B cell (primary cell): Measurements from ENCODE around the gene RNMT. TPM values are rescaled to one million over a fixed set of nuclear protein-coding genes. Genes with fewer than 3 reads are reported as not detected.
"Not testable (repeated sequence)": the region's sequence is repeated elsewhere in the genome, so short reads cannot be mapped to it uniquely, and the experiment has no call there.

Experiments
- ATAC-seq: fragments of 200-7000 bp; cut with Tn5 transposase; one replicate; pipeline ENCODE4 v1.10.0; 2021; ENCODE audit warnings: low read depth, mild to moderate bottlenecking, moderate number of reproducible peaks, moderate library complexity
- CTCF ChIA-PET: fragments of 350-600 bp; sonication (Branson Sonifier 250); formaldehyde crosslinking; loops from one replicate; lab custom pipeline; 2021; ENCODE audit warnings: antibody characterized with exemption, inconsistent platforms; lab: Charles Lee
- POLR2A ChIA-PET: fragments of 350-600 bp; sonication (Branson Sonifier 250); formaldehyde crosslinking; loops from one replicate; lab custom pipeline; 2021; ENCODE audit warnings: antibody characterized with exemption; lab: Charles Lee
- DNase-seq: peaks from one replicate; pipeline ENCODE4 v3.0.0; 2013
- H2AFZ ChIP-seq: 2 replicates; pipeline ENCODE4 v1.6.1; 2012; ENCODE audit warnings: mild to moderate bottlenecking, low read depth, low read length; ENCODE audit not compliant: insufficient read depth, poor library complexity, severe bottlenecking
- H3K27ac ChIP-seq, 2 donors: 1 replicate in 1 of 2; 2 replicates in 1 of 2; pipeline ENCODE4 v1.5.1; 2012 to 2013; ENCODE audit warnings: low read length in 2 of 2, mild to moderate bottlenecking in 2 of 2, moderate library complexity in 1 of 2
- H3K27me3 ChIP-seq, 4 experiments: fragments of 200-600 bp in 1 of 4; sonication (generic) in 1 of 4; replicated peaks in 1 of 4; 1 replicate in 2 of 4; 2 replicates in 2 of 4; pipeline versions ENCODE4 v1.6.1 to v1.7.0; 2013 to 2016; ENCODE audit warnings: low read length in 3 of 4, mild to moderate bottlenecking in 2 of 4, mixed read lengths in 1 of 4, moderate library complexity in 1 of 4; ENCODE audit not compliant: insufficient read depth in 4 of 4, control insufficient read depth in 3 of 4; ENCODE audit errors: control extremely low read depth in 1 of 4
- H3K36me3 ChIP-seq, 2 experiments: replicated peaks in 1 of 2; 1 replicate in 1 of 2; 2 replicates in 1 of 2; pipeline versions ENCODE4 v1.6.1 to v1.7.1; 2013; ENCODE audit warnings: low read length in 1 of 2; ENCODE audit not compliant: insufficient read depth in 2 of 2, control insufficient read depth in 1 of 2; ENCODE audit errors: control extremely low read depth in 1 of 2, extremely low read depth in 1 of 2
- H3K4me1 ChIP-seq, 2 donors: fragments of 200-600 bp in 1 of 2; sonication (generic) in 1 of 2; 1 replicate in 1 of 2; 2 replicates in 1 of 2; pipeline versions ENCODE4 v1.5.1 to v1.6.1; 2013 to 2017; ENCODE audit warnings: low read length in 2 of 2; ENCODE audit not compliant: control insufficient read depth in 2 of 2, insufficient read depth in 2 of 2
- H3K4me2 ChIP-seq: replicated peaks from 2 replicates; pipeline ENCODE3; 2012; ENCODE audit warnings: mild to moderate bottlenecking, low read depth, low read length; ENCODE audit not compliant: poor library complexity, severe bottlenecking
- H3K4me3 ChIP-seq, 5 experiments: fragments of 200-600 bp in 1 of 5; sonication (generic) in 1 of 5; 1 replicate in 3 of 5; 2 replicates in 2 of 5; pipeline versions ENCODE4 v1.5.1 to v1.7.0; 2011 to 2016; ENCODE audit warnings: low read length in 4 of 5, mild to moderate bottlenecking in 4 of 5, low read depth in 2 of 5, control low read depth in 1 of 5, moderate library complexity in 1 of 5; ENCODE audit not compliant: insufficient read depth in 1 of 5; ENCODE audit errors: control extremely low read depth in 1 of 5, extremely low read depth in 1 of 5
- H3K79me2 ChIP-seq: fragments of 200-600 bp; sonication (generic); one replicate; pipeline ENCODE4 v1.6.0; 2016; ENCODE audit warnings: low read length; ENCODE audit not compliant: control insufficient read depth, insufficient read depth
- H3K9ac ChIP-seq: fragments of 200-600 bp; sonication (generic); 2 replicates; pipeline ENCODE4 v1.6.1; 2017; ENCODE audit warnings: mild to moderate bottlenecking, low read length, moderate library complexity
- H3K9me3 ChIP-seq, 3 donors: one replicate each; pipeline versions ENCODE4 v1.6.1 to v1.7.1; 2013; ENCODE audit warnings: low read length in 2 of 3; ENCODE audit not compliant: control insufficient read depth in 2 of 3, insufficient read depth in 1 of 3; ENCODE audit errors: control extremely low read depth in 1 of 3
- H4K20me1 ChIP-seq: 2 replicates; pipeline ENCODE4 v1.6.0; 2012; ENCODE audit warnings: mild to moderate bottlenecking, low read length; ENCODE audit not compliant: insufficient read depth, control insufficient read depth, poor library complexity, severe bottlenecking
- H3K27ac Mint-ChIP-seq: one replicate; pipeline ENCODE4 v1.8.0; 2021; ENCODE audit warnings: mixed read lengths
- H3K27me3 Mint-ChIP-seq: one replicate; pipeline ENCODE4 v1.8.0; 2021; ENCODE audit warnings: mixed read lengths
- H3K4me1 Mint-ChIP-seq: one replicate; pipeline ENCODE4 v1.8.0; 2021; ENCODE audit warnings: mixed read lengths
- H3K4me3 Mint-ChIP-seq: one replicate; pipeline ENCODE4 v1.8.0; 2021; ENCODE audit warnings: mixed read lengths
- H3K9me3 Mint-ChIP-seq: one replicate; pipeline ENCODE4 v1.8.0; 2022; ENCODE audit warnings: mixed read lengths; ENCODE audit not compliant: insufficient read depth
- CTCF ChIP-seq: fragments of 200-600 bp; IDR thresholded peaks from one replicate; pipeline ENCODE4 v1.8.0; 2022; ENCODE audit warnings: antibody characterized with exemption, mild to moderate bottlenecking
- EZH2 ChIP-seq: IDR thresholded peaks from 2 replicates; pipeline ENCODE4 v1.6.1; 2012; ENCODE audit warnings: borderline replicate concordance, low read depth, mild to moderate bottlenecking, moderate library complexity, low read length; ENCODE audit not compliant: insufficient read depth, poor library complexity, severe bottlenecking
- WGBS: methylation state at CpG from one replicate; pipeline ENCODE4 v1.1.5; 2013; ENCODE audit warnings: missing lambda C conversion rate; ENCODE audit not compliant: insufficient coverage; 5-methylcytosine and 5-hydroxymethylcytosine counted together
- intact Hi-C: fragments of 100-400 bp; cut with micrococcal nuclease; formaldehyde crosslinking; loops from one replicate; pipeline ENCODE4 v1.10.0; 2022
- polyA minus RNA-seq: library from RNA; depleted of rRNA, polyadenylated mRNA; stranded (reverse); fragments of >200 nt; gene quantifications from 2 replicates; pipeline ENCODE4 v1.2.3, GENCODE V29; 2012
- polyA plus RNA-seq: library from polyadenylated mRNA; depleted of rRNA; stranded (reverse); fragments of >200 nt; gene quantifications from 2 replicates; pipeline ENCODE4 v1.2.3, GENCODE V29; 2012
- total RNA-seq, 2 donors: library from RNA; stranded (reverse); fragments of 120-200 nt in 1 of 2; gene quantifications; 1 replicate in 1 of 2; 2 replicates in 1 of 2; pipeline versions ENCODE4 v1.2.3 to v1.2.4, GENCODE V29; 2013 to 2022

Gene RNMT
- total RNA-seq, result 54.3 and 57.8 TPM in 2 replicates
- total RNA-seq (2013), result 39.3 TPM
- 15.4 and 25.1 TPM in 2 replicates for polyA plus RNA-seq
- 9.0 and 24.4 TPM in 2 replicates for polyA minus RNA-seq

GRCh38 chr18:13726232-13726971, at the start of gene RNMT, which contains the start of gene FAM210A:
RNMT (plus strand) TSS chr18:13726673; CDS start chr18:13731518, 4,845 bp downstream.
FAM210A (minus strand) TSS chr18:13726558; CDS start chr18:13682077, 44,481 bp downstream.
- TF ChIP-seq EZH2 (no peak), CTCF (peak; percentile 18)
- intact Hi-C loops, result loop anchor here (1.0 to 5.0 kb wide), 5 partner anchors 164 to 1024 kb away; partner anchors contain the start of genes CEP192, CEP76 and ZNF519
- peak; percentile 95 for ATAC-seq
- under 1% methylated on average over 76 of the region's 76 CpGs for WGBS
- Mint-ChIP-seq H3K27me3 (no peaks in the 10 kb centered on the region), H3K27ac (peak within 1 kb of the TSS; percentile 98), H3K4me1 (peaks cover 48% of the 10 kb centered on the region), H3K9me3 (no peaks in the 10 kb centered on the region), H3K4me3 (peak within 1 kb of the TSS; percentile 97)
- Histone ChIP-seq H3K79me2 (peaks cover 99% of the 10 kb centered on the region), H3K9me3 (no peaks in the 10 kb centered on the region), H3K4me3 (peak within 1 kb of the TSS; percentile 51 to 94 (median 88)), H2AFZ (peak within 1 kb of the TSS; percentile 95), H4K20me1 (peaks cover 14% of the 10 kb centered on the region), H3K36me3 (peaks cover under 1 to 3% of the 10 kb centered on the region in 2 experiments), H3K9ac (peak within 1 kb of the TSS; percentile 91), H3K4me2 (peak within 1 kb of the TSS; percentile 89), H3K27me3 (no peaks in the 10 kb centered on the region), H3K27ac (peak within 1 kb of the TSS; percentile 83 to 94), H3K4me1 (peaks cover 21 to 26% of the 10 kb centered on the region in 2 donors)
- CTCF ChIA-PET, result interaction anchor here (1.0 to 2.0 kb wide), 3 partner anchors 97 to 510 kb away, joined by 3 to 12 read pairs (median 3); no protein-coding TSS in a partner anchor
- POLR2A ChIA-PET, result interaction anchor here (0.6 to 1.0 kb wide), 3 partner anchors 150 to 843 kb away, joined by 3 to 5 read pairs (median 4); partner anchors contain the start of gene PTPN2
- peak; percentile 97 for DNase-seq

GRCh38 chr18:13677350-13677749, 49.1 kb upstream of the RNMT start:
- H3K4me3 ChIP-seq, H3K4me2 ChIP-seq, H3K9me3 ChIP-seq, H3K4me3 Mint-ChIP-seq, DNase-seq, H3K27ac ChIP-seq, H3K9me3 Mint-ChIP-seq, H3K27ac Mint-ChIP-seq, H3K4me1 Mint-ChIP-seq, H3K79me2 ChIP-seq, H4K20me1 ChIP-seq, H2AFZ ChIP-seq, H3K9ac ChIP-seq, CTCF ChIA-PET, POLR2A ChIA-PET, intact Hi-C loops, H3K27me3 ChIP-seq, H3K27me3 Mint-ChIP-seq, H3K4me1 ChIP-seq, ATAC-seq, H3K36me3 ChIP-seq: not testable (repeated sequence)
- WGBS, result 97% methylated on average over 11 of the region's 13 CpGs
